IgD-negative memory B cell (primary cell): ENCODE data around the gene CEACAM6. TPM values are rescaled to one million over a fixed set of nuclear protein-coding genes. Genes with fewer than 3 reads are reported as not detected.

Experiments
- polyA plus RNA-seq: library from polyadenylated mRNA; unstranded; fragments of 300-500 nt; fragmentation: Illumina TruSeq; gene quantifications from one replicate; pipeline ENCODE4 v1.2.3, GENCODE V29; 2021

CEACAM6 gene
- polyA plus RNA-seq, 1 donor from 2014 or later, result not detected

Other genes with a start within 250 kb of the CEACAM6 start
- gene CEACAM21, start 179.4 kb upstream of the CEACAM6 start, polyA plus RNA-seq, result 30.8 TPM
- gene CEACAM4, start 128.5 kb upstream of the CEACAM6 start, polyA plus RNA-seq, result not detected
- not detected for gene CEACAM7, start 67.3 kb upstream of the CEACAM6 start, polyA plus RNA-seq
- not detected for gene CEACAM5, start 46.9 kb upstream of the CEACAM6 start, polyA plus RNA-seq
- not detected for gene CEACAM3, start 41.1 kb downstream of the CEACAM6 start, polyA plus RNA-seq
- gene LYPD4, start 89.2 kb downstream of the CEACAM6 start, polyA plus RNA-seq, result not detected
- not detected for gene DMRTC2, start 89.5 kb downstream of the CEACAM6 start, polyA plus RNA-seq
- gene RPS19, start 104.7 kb downstream of the CEACAM6 start, polyA plus RNA-seq, result 7,882 TPM
- gene CD79A, start 121.7 kb downstream of the CEACAM6 start, polyA plus RNA-seq, result 3,141 TPM
- 203 TPM for gene ARHGEF1, start 127.7 kb downstream of the CEACAM6 start, polyA plus RNA-seq
- not detected for gene ERFL, start 172.9 kb downstream of the CEACAM6 start, polyA plus RNA-seq
- gene RABAC1, start 203.8 kb downstream of the CEACAM6 start, polyA plus RNA-seq, result 178 TPM
- gene ATP1A3, start 238.7 kb downstream of the CEACAM6 start, polyA plus RNA-seq, result 1.2 TPM